Measurements from ENCODE around the gene SERBP1. TPM values are rescaled to one million over a fixed set of nuclear protein-coding genes. Genes with fewer than 3 reads are reported as not detected.

Gene SERBP1
- total and polyA plus RNA-seq, 7 donors: 112 to 236 (median 201) TPM

- 93 to 99% methylated on average over 1 of the region's 1 CpG for WGBS, 2 donors
- H3K27ac ChIP-seq: peak overlapping the region in 1 of 4 donors; percentile 19
- no peaks in the 10 kb centered on the region for H3K9me3 ChIP-seq
- no peak overlapping the region for H3K4me3 ChIP-seq
- H3K4me1 ChIP-seq: no peaks in the 10 kb centered on the region
- H3K27me3 ChIP-seq: no peaks in the 10 kb centered on the region
- no peak for DNase-seq
- intact Hi-C loops (cut with DNase I): no loop called here
- TF ChIP-seq EP300 (IDR thresholded peaks at IDR 0.05) (no peak), CTCF (IDR thresholded peaks at IDR 0.05) (no peak), POLR2A (IDR thresholded peaks at IDR 0.05) (no peak), POLR2AphosphoS5 (IDR thresholded peaks at IDR 0.05) (peak in 2 of 4 donors; percentile 47 to 56)
- no peaks in the 10 kb centered on the region for H3K36me3 ChIP-seq
Measured at GRCh38 chr1:67382292-67382691, 47.9 kb downstream of the SERBP1 start.

GRCh38 chr1:67381154-67381553 is 49.0 kb downstream of the SERBP1 start:
- intact Hi-C loops (cut with DNase I): no loop called here
- 88 to 93% methylated on average over 4 of the region's 4 CpGs for WGBS, 2 donors
- Histone ChIP-seq H3K4me3 (no peak overlapping the region), H3K9me3 (no peaks in the 10 kb centered on the region), H3K27me3 (no peaks in the 10 kb centered on the region), H3K4me1 (no peaks in the 10 kb centered on the region), H3K27ac (no peak overlapping the region), H3K36me3 (no peaks in the 10 kb centered on the region)
- DNase-seq: no peak
- TF ChIP-seq EP300 (IDR thresholded peaks at IDR 0.05) (no peak), POLR2A (IDR thresholded peaks at IDR 0.05) (no peak), CTCF (IDR thresholded peaks at IDR 0.05) (no peak), POLR2AphosphoS5 (IDR thresholded peaks at IDR 0.05) (no peak)

GRCh38 chr1:67377253-67377652 is 52.9 kb downstream of the SERBP1 start:
- Histone ChIP-seq H3K36me3 (no peaks in the 10 kb centered on the region), H3K27me3 (no peaks in the 10 kb centered on the region), H3K4me1 (no peaks in the 10 kb centered on the region), H3K27ac (no peak overlapping the region), H3K4me3 (no peak overlapping the region), H3K9me3 (no peaks in the 10 kb centered on the region)
- no peak for TF ChIP-seq POLR2A (IDR thresholded peaks at IDR 0.05)
- TF ChIP-seq CTCF (IDR thresholded peaks at IDR 0.05): no peak
- TF ChIP-seq POLR2AphosphoS5 (IDR thresholded peaks at IDR 0.05): no peak
- no peak for TF ChIP-seq EP300 (IDR thresholded peaks at IDR 0.05)
- no peak for DNase-seq
- 98% methylated on average over 1 of the region's 1 CpG for WGBS, 2 donors
- intact Hi-C loops (cut with DNase I): no loop called here

GRCh38 chr1:67376381-67376780 is 53.8 kb downstream of the SERBP1 start:
- TF ChIP-seq EP300 (IDR thresholded peaks at IDR 0.05) (no peak), CTCF (IDR thresholded peaks at IDR 0.05) (no peak), POLR2A (IDR thresholded peaks at IDR 0.05) (no peak), POLR2AphosphoS5 (IDR thresholded peaks at IDR 0.05) (no peak)
- no peaks in the 10 kb centered on the region for H3K36me3 ChIP-seq
- no peaks in the 10 kb centered on the region for H3K9me3 ChIP-seq
- no peak overlapping the region for H3K27ac ChIP-seq
- DNase-seq: no peak
- intact Hi-C loops (cut with DNase I): no loop called here
- no peaks in the 10 kb centered on the region for H3K4me1 ChIP-seq
- H3K27me3 ChIP-seq: no peaks in the 10 kb centered on the region
- H3K4me3 ChIP-seq: no peak overlapping the region
- 31 to 47% methylated on average over 3 of the region's 3 CpGs for WGBS, 2 donors

GRCh38 chr1:67372898-67373297 is 57.3 kb downstream of the SERBP1 start:
- H3K36me3 ChIP-seq: no peaks in the 10 kb centered on the region
- no peak overlapping the region for H3K4me3 ChIP-seq
- no peak for DNase-seq
- H3K27ac ChIP-seq: no peak overlapping the region
- intact Hi-C loops (cut with DNase I): no loop called here
- TF ChIP-seq EP300 (IDR thresholded peaks at IDR 0.05): no peak
- no peak for TF ChIP-seq POLR2AphosphoS5 (IDR thresholded peaks at IDR 0.05)
- TF ChIP-seq POLR2A (IDR thresholded peaks at IDR 0.05): no peak
- TF ChIP-seq CTCF (IDR thresholded peaks at IDR 0.05): no peak
- no peaks in the 10 kb centered on the region for H3K27me3 ChIP-seq
- H3K4me1 ChIP-seq: no peaks in the 10 kb centered on the region
- H3K9me3 ChIP-seq: no peaks in the 10 kb centered on the region
